ENCODE measurements around the gene ASB13.

ASB13 gene

GRCh38 chr10:5634918-5635317 is 31.5 kb downstream of the ASB13 start:
- Histone ChIP-seq H3K4me3 (ENCODE audit: low read depth, low read length) (no peak overlapping the region), H3K36me3 (replicated peaks) (no peaks in the 10 kb centered on the region), H3K27me3 (replicated peaks) (no peaks in the 10 kb centered on the region), H3K27ac (no peak overlapping the region)
- TF ChIP-seq CTCF (IDR thresholded peaks at IDR 0.05; ENCODE audit: low read depth, low read length, missing control alignments): no peak
- in situ Hi-C loops (cut with HindIII; ENCODE audit: low pct_ligation_motif_present, low sequenced_read_pairs): no loop called here
- no peak for DNase-seq

- in situ Hi-C loops (cut with HindIII; ENCODE audit: low pct_ligation_motif_present, low sequenced_read_pairs): no loop called here
- H3K27ac ChIP-seq: no peak overlapping the region
- no peak for DNase-seq
- no peaks in the 10 kb centered on the region for H3K27me3 ChIP-seq (replicated peaks)
- H3K4me3 ChIP-seq (ENCODE audit: low read depth, low read length): no peak overlapping the region
- H3K36me3 ChIP-seq (replicated peaks): no peaks in the 10 kb centered on the region
- no peak for TF ChIP-seq CTCF (IDR thresholded peaks at IDR 0.05; ENCODE audit: low read depth, low read length, missing control alignments)
These were observed 33.1 kb downstream of the ASB13 start for GRCh38 chr10:5633166-5633749.

- DNase-seq: no peak
- TF ChIP-seq CTCF (IDR thresholded peaks at IDR 0.05; ENCODE audit: low read depth, low read length, missing control alignments): no peak
- no peak overlapping the region for H3K27ac ChIP-seq
- no peaks in the 10 kb centered on the region for H3K36me3 ChIP-seq (replicated peaks)
- in situ Hi-C loops (cut with HindIII; ENCODE audit: low pct_ligation_motif_present, low sequenced_read_pairs): no loop called here
- no peaks in the 10 kb centered on the region for H3K27me3 ChIP-seq (replicated peaks)
- H3K4me3 ChIP-seq (ENCODE audit: low read depth, low read length): no peak overlapping the region
These were observed 33.9 kb downstream of the ASB13 start for GRCh38 chr10:5632446-5632845.

- in situ Hi-C loops (cut with HindIII; ENCODE audit: low pct_ligation_motif_present, low sequenced_read_pairs): no loop called here
- H3K36me3 ChIP-seq (replicated peaks): no peaks in the 10 kb centered on the region
- DNase-seq: no peak
- no peak overlapping the region for H3K27ac ChIP-seq
- TF ChIP-seq CTCF (IDR thresholded peaks at IDR 0.05; ENCODE audit: low read depth, low read length, missing control alignments): no peak
- H3K27me3 ChIP-seq (replicated peaks): no peaks in the 10 kb centered on the region
- no peak overlapping the region for H3K4me3 ChIP-seq (ENCODE audit: low read depth, low read length)
These were observed 34.5 kb downstream of the ASB13 start for GRCh38 chr10:5631936-5632335.

GRCh38 chr10:5630112-5630436 is 36.3 kb downstream of the ASB13 start:
- no peak for DNase-seq
- H3K27me3 ChIP-seq (replicated peaks): no peaks in the 10 kb centered on the region
- no peak overlapping the region for H3K27ac ChIP-seq
- H3K36me3 ChIP-seq (replicated peaks): no peaks in the 10 kb centered on the region
- in situ Hi-C loops (cut with HindIII; ENCODE audit: low pct_ligation_motif_present, low sequenced_read_pairs): no loop called here
- no peak for TF ChIP-seq CTCF (IDR thresholded peaks at IDR 0.05; ENCODE audit: low read depth, low read length, missing control alignments)
- H3K4me3 ChIP-seq (ENCODE audit: low read depth, low read length): no peak overlapping the region
